Pancreas (tissue), 10 donors: ENCODE data around the gene ATP13A1. TPM values are rescaled to one million over a fixed set of nuclear protein-coding genes. Genes with fewer than 3 reads are reported as not detected.
"Not testable (repeated sequence)": the region's sequence is repeated elsewhere in the genome, so short reads cannot be mapped to it uniquely, and the experiment has no call there.

Experiments
- ATAC-seq, 4 donors: fragments of 200-7000 bp; cut with Tn5 transposase; one replicate each; pipeline versions ENCODE4 v1.8.0 to v1.9.1; 2020; ENCODE audit warnings: mild to moderate bottlenecking in 4 of 4, moderate library complexity in 4 of 4
- DNase-seq, 6 donors: peaks; one replicate each; pipeline ENCODE4 v3.0.0-alpha.2; 2020
- FAIRE-seq: peaks from 2 replicates; lab custom pipeline; 2012; peaks lifted over from hg19 to GRCh38; lab: Jason Lieb, UNC
- H3K27ac ChIP-seq, 4 donors: fragments of 200-600 bp; sonication (generic); 1 replicate in 3 of 4; 2 replicates in 1 of 4; pipeline versions ENCODE4 v1.5.0 to v1.8.0; 2020
- H3K27me3 ChIP-seq, 4 donors: fragments of 200-600 bp; one replicate each; pipeline ENCODE4 v1.8.0; 2021
- H3K36me3 ChIP-seq, 3 donors: fragments of 200-600 bp; sonication (generic) in 1 of 3; one replicate each; pipeline versions ENCODE4 v1.5.0 to v1.8.0; 2020 to 2021
- H3K4me1 ChIP-seq, 3 donors: fragments of 200-600 bp; one replicate each; pipeline ENCODE4 v1.8.0; 2021
- H3K4me3 ChIP-seq, 4 donors: fragments of 200-600 bp; sonication (generic) in 2 of 4; one replicate each; pipeline versions ENCODE4 v1.5.0 to v1.8.0; 2020 to 2021
- H3K9me3 ChIP-seq, 4 donors: fragments of 200-600 bp; one replicate each; pipeline ENCODE4 v1.8.0; 2021
- WGBS, 2 donors: extraction: QIAGEN DNeasy Blood & Tissue Kit; methylation state at CpG; one replicate each; pipeline ENCODE4 v1.1.7; 2013; 5-methylcytosine and 5-hydroxymethylcytosine counted together
- intact Hi-C, 3 donors: fragments of 100-400 bp; cut with DNase I; formaldehyde crosslinking; loops; one replicate each; pipeline versions ENCODE4 v1.11.1 to v1.14.2; 2022
- polyA plus RNA-seq, 2 donors: library from polyadenylated mRNA; stranded (reverse); fragments of 200-250 nt; gene quantifications; one replicate each; pipeline ENCODE4 v1.2.3, GENCODE V29; 2013
- total RNA-seq, 6 donors: library from RNA; stranded (reverse); fragmentation: NEBNext Ultra II Directional in 4 of 6; extraction: Animal tissue kit (Norgen Biotek cat#: 25700) in 4 of 6; gene quantifications; one replicate each; pipeline versions ENCODE4 v1.2.1 to v1.2.4, GENCODE V29; 2021 to 2023
- TF ChIP-seq, protein P1 (sequence below), 4 donors: fragments of 200-600 bp; sonication (generic) in 3 of 4; IDR thresholded peaks; one replicate each; pipeline versions ENCODE4 v1.5.0 to v1.8.0; 2021; ENCODE audit warnings: antibody characterized with exemption in 4 of 4
- donor health status: healthy with polysubstance abuse.
- donor health status: DM: no; HTN: no; CAD: no; lungs with moderate emphysema.
- donor health status: DM: no; HTN: no; CAD: no.
- donor health status: control.
- donor health status: control.
- donor health status: Bipolar disorder and iron deficiency.
- donor health status: DM: yes; HTN: yes; CAD: no.
- donor health status: DM: no; HTN: no; CAD: no.
- donor health status: DM: no; HTN: no; CAD: no.
- donor health status: DM: yes; HTN: yes; CAD: no.

The ATP13A1 gene
- total and polyA plus RNA-seq, 8 donors, result 24.9 to 77.3 (median 36.1) TPM

DNA sequence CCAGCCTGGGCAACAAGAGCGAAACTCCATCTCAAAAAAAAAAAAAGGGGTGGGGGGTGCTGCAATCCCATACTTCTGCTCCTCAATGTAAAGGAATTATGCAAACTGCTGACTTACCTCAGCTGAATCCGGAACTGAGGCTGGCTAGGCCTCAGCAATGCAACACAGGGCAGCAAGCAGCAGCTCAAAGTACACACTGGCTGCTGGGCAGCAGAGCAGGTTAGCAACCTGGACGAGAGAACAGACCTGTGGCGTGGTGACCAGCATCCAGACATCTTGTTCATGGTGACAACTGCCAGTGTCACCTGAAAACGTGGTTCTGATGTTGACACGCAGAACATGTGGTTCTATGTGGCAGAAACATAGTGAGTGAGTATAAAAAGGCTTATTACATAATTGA lies 41.4 kb upstream of the ATP13A1 start:
- Histone ChIP-seq H3K4me3 (no peak overlapping the region), H3K4me1 (no peaks in the 10 kb centered on the region), H3K36me3 (no peaks in the 10 kb centered on the region), H3K27me3 (no peaks in the 10 kb centered on the region), H3K9me3 (peaks cover 0 to 17% (median 5%) of the 10 kb centered on the region in 4 donors), H3K27ac (no peak overlapping the region)
- TF ChIP-seq, protein P1, sequence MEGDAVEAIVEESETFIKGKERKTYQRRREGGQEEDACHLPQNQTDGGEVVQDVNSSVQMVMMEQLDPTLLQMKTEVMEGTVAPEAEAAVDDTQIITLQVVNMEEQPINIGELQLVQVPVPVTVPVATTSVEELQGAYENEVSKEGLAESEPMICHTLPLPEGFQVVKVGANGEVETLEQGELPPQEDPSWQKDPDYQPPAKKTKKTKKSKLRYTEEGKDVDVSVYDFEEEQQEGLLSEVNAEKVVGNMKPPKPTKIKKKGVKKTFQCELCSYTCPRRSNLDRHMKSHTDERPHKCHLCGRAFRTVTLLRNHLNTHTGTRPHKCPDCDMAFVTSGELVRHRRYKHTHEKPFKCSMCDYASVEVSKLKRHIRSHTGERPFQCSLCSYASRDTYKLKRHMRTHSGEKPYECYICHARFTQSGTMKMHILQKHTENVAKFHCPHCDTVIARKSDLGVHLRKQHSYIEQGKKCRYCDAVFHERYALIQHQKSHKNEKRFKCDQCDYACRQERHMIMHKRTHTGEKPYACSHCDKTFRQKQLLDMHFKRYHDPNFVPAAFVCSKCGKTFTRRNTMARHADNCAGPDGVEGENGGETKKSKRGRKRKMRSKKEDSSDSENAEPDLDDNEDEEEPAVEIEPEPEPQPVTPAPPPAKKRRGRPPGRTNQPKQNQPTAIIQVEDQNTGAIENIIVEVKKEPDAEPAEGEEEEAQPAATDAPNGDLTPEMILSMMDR (IDR thresholded peaks at IDR 0.05), result no peak
- DNase-seq (no peak), ATAC-seq (no peak), FAIRE-seq (no peak)
- WGBS, 2 donors, result 90 to 92% methylated on average over 6 of the region's 6 CpGs
- intact Hi-C loops, result no loop called here

GRCh38 chr19:19700493-19700892 lies 37.0 kb upstream of the ATP13A1 start:
- ATAC-seq, H3K9me3 ChIP-seq, H3K36me3 ChIP-seq, H3K27me3 ChIP-seq, FAIRE-seq, intact Hi-C loops, H3K27ac ChIP-seq, DNase-seq, H3K4me3 ChIP-seq, H3K4me1 ChIP-seq: not testable (repeated sequence)
- WGBS, 2 donors, result 94 to 96% methylated on average over 1 of the region's 1 CpG

- intact Hi-C loops, result no loop called here
- Histone ChIP-seq H3K27me3 (no peaks in the 10 kb centered on the region), H3K4me3 (no peak overlapping the region), H3K27ac (no peak overlapping the region), H3K4me1 (no peaks in the 10 kb centered on the region), H3K9me3 (no peaks in the 10 kb centered on the region), H3K36me3 (no peaks in the 10 kb centered on the region)
- 89 to 91% methylated on average over 5 of the region's 5 CpGs for WGBS, 2 donors
- no peak for FAIRE-seq
- ATAC-seq, result no peak
- no peak for DNase-seq
- TF ChIP-seq, protein P1 (IDR thresholded peaks at IDR 0.05), result no peak
These were observed 34.1 kb upstream of the ATP13A1 start for GRCh38 chr19:19697589-19697988.

GRCh38 chr19:19696386-19696785 lies 32.9 kb upstream of the ATP13A1 start:
- TF ChIP-seq, protein P1 (IDR thresholded peaks at IDR 0.05), result no peak
- H3K9me3 ChIP-seq, result no peaks in the 10 kb centered on the region
- no peak overlapping the region for H3K4me3 ChIP-seq
- no peaks in the 10 kb centered on the region for H3K27me3 ChIP-seq
- H3K27ac ChIP-seq, result no peak overlapping the region
- no peaks in the 10 kb centered on the region for H3K4me1 ChIP-seq
- no peak for DNase-seq
- no peak for ATAC-seq
- intact Hi-C loops, result no loop called here
- 75 to 79% methylated on average over 2 of the region's 2 CpGs for WGBS, 2 donors
- H3K36me3 ChIP-seq, result no peaks in the 10 kb centered on the region
- no peak for FAIRE-seq

DNA sequence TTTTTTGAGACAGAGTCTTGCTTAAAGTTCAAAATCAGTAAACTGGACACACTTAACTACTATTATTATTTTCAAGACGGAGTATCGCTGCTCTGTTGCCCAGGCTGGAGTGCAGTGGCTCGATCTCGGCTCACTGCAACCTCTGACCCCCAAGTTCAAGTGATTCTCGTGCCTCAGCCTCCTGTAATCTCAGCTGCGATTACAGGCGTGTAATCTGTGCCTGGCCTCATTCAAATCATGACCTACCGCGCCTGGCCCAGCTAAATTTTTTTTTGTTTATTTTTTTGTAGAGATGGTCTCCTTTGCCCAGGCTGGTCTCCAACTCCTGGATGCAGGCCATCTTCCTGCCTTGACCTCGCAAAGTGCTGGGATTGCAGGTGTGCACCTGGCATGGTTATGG lies 28.2 kb upstream of the ATP13A1 start:
- Histone ChIP-seq H3K27ac (no peak overlapping the region), H3K36me3 (no peaks in the 10 kb centered on the region), H3K9me3 (no peaks in the 10 kb centered on the region), H3K4me1 (no peaks in the 10 kb centered on the region), H3K4me3 (no peak overlapping the region), H3K27me3 (no peaks in the 10 kb centered on the region)
- TF ChIP-seq, protein P1 (IDR thresholded peaks at IDR 0.05), result no peak
- 89 to 93% methylated on average over 10 of the region's 10 CpGs for WGBS, 2 donors
- DNase-seq (no peak), FAIRE-seq (no peak), ATAC-seq (no peak)
- intact Hi-C loops, result no loop called here

DNA sequence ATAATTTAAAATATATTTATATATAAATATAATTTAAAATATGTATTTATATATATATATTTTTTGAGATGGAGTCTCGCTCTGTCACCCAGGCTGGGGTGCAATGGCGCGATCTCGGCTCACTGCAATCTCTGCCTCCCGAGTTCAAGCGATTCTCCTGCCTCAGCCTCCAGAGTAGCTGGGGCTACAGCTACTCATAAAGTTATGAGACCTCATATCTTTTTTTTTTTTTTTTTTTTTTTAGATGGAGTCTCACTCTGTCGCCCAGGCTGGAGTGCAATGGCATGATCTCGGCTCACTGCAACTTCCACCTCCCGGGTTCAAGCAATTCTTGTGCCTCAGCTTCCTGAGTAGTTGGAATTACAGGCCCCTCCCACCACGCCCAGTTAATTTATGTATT lies 25.5 kb upstream of the ATP13A1 start:
- H3K36me3 ChIP-seq, H3K27me3 ChIP-seq, intact Hi-C loops, DNase-seq, FAIRE-seq, H3K4me3 ChIP-seq, ATAC-seq, H3K9me3 ChIP-seq, H3K4me1 ChIP-seq, H3K27ac ChIP-seq: not testable (repeated sequence)
- 99% methylated on average over 10 of the region's 10 CpGs for WGBS, 2 donors
